ENCODE results near the gene ARHGAP5.

- TF ChIP-seq EZH2 (IDR thresholded peaks at IDR 0.05; ENCODE audit: insufficient read depth, low read length) (no peak), CTCF (IDR thresholded peaks at IDR 0.05; ENCODE audit: insufficient read depth, low read depth, low read length) (no peak)
Measured at GRCh38 chr14:32202491-32202997, 125.4 kb downstream of the ARHGAP5 start.
